Measurements from ENCODE around the gene TMC1. TPM values are rescaled to one million over a fixed set of nuclear protein-coding genes. Genes with fewer than 3 reads are reported as not detected.

Gene TMC1
- total and polyA plus RNA-seq, 2 donors from 2014 or later, result 0.25 to 1.2 TPM

DNA sequence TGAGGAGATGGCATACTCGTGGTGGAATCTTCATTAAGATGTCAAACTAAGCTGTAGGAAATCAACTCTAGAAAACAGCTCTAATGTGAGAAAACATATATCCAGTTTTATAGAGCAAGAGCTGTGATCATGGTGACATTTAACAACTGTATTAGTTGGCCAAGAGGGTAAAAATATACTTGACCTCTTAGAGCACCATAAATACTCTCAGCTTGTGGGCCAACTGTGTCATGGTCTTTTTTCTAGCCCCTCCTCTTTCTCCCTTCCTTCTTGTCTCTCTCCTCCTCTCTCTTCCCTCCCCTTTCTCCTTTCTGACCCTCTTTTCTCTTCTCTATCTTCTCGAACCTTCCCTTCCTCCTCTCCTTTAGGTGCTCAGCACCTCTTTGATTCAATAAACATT is 54.7 kb downstream of the TMC1 start:
- DNase-seq, result no peak
- no peaks in the 10 kb centered on the region for H3K27me3 ChIP-seq (ENCODE audit: control insufficient read depth, insufficient read depth, low read length)
- no peaks in the 10 kb centered on the region for H3K9me3 ChIP-seq (ENCODE audit: control insufficient read depth in 2 of 3, insufficient read depth in 1 of 3, low read length in 3 of 3)
- intact Hi-C loops (cut with DNase I), result no loop called here
- no peak for FAIRE-seq
- no peak overlapping the region for H3K9ac ChIP-seq (ENCODE audit: low read length in 3 of 3)
- no peak overlapping the region for H3K4me3 ChIP-seq (ENCODE audit: low read length in 3 of 3)
- H3K36me3 ChIP-seq (ENCODE audit: control insufficient read depth in 2 of 3, insufficient read depth in 3 of 3, low read length in 3 of 3), result no peaks in the 10 kb centered on the region
- H3K4me1 ChIP-seq (ENCODE audit: control insufficient read depth in 2 of 3, insufficient read depth in 2 of 3, low read depth in 1 of 3, low read length in 3 of 3), result peaks cover 0 to 3% (median 2%) of the 10 kb centered on the region in 3 donors
- no peak for TF ChIP-seq CTCF (IDR thresholded peaks at IDR 0.05; ENCODE audit: borderline replicate concordance, extremely low read depth, insufficient read depth)
- no peak overlapping the region for H3K27ac ChIP-seq (ENCODE audit: low read depth in 2 of 2, low read length in 2 of 2)

GRCh38 chr9:72577212-72577753 is 55.9 kb downstream of the TMC1 start:
- H3K27me3 ChIP-seq (ENCODE audit: control insufficient read depth, insufficient read depth, low read length), result no peaks in the 10 kb centered on the region
- intact Hi-C loops (cut with DNase I), result no loop called here
- FAIRE-seq (no peak), DNase-seq (no peak)
- H3K36me3 ChIP-seq (ENCODE audit: control insufficient read depth in 2 of 3, insufficient read depth in 3 of 3, low read length in 3 of 3), result no peaks in the 10 kb centered on the region
- H3K27ac ChIP-seq (ENCODE audit: low read depth in 2 of 2, low read length in 2 of 2), result peak overlapping the region; percentile 59 to 63
- H3K4me3 ChIP-seq (ENCODE audit: low read length in 3 of 3), result peak overlapping the region in 1 of 3 donors; percentile 26
- no peak for TF ChIP-seq CTCF (IDR thresholded peaks at IDR 0.05; ENCODE audit: borderline replicate concordance, extremely low read depth, insufficient read depth)
- H3K9me3 ChIP-seq (ENCODE audit: control insufficient read depth in 2 of 3, insufficient read depth in 1 of 3, low read length in 3 of 3), result no peaks in the 10 kb centered on the region
- peaks cover 0 to 3% (median 2%) of the 10 kb centered on the region in 3 donors for H3K4me1 ChIP-seq (ENCODE audit: control insufficient read depth in 2 of 3, insufficient read depth in 2 of 3, low read depth in 1 of 3, low read length in 3 of 3)
- H3K9ac ChIP-seq (ENCODE audit: low read length in 3 of 3), result no peak overlapping the region

DNA sequence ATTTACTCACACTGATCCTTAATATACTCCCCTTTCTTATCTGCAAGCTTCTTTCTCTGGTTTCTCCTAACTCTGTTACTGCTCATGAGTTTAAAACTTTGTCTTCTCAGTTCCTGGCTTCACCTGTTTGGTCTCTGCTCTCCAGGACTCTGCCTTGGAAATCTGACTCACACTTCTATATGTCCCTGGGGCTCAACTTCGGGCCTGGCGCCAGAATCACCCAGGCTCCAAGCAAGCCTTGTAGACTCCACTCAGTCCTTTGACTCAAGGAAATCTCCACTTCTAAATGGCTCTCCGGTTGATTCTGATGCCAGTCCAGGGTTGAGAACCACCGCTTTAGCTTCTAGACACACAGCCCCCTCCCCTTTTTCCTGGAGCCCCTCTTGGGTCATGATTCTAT is 57.8 kb downstream of the TMC1 start:
- H3K36me3 ChIP-seq (ENCODE audit: control insufficient read depth in 2 of 3, insufficient read depth in 3 of 3, low read length in 3 of 3), result no peaks in the 10 kb centered on the region
- FAIRE-seq (no peak), DNase-seq (no peak)
- H3K27ac ChIP-seq (ENCODE audit: low read depth in 2 of 2, low read length in 2 of 2), result peak overlapping the region in 1 of 2 donors; percentile 54
- no peaks in the 10 kb centered on the region for H3K27me3 ChIP-seq (ENCODE audit: control insufficient read depth, insufficient read depth, low read length)
- H3K4me1 ChIP-seq (ENCODE audit: control insufficient read depth in 2 of 3, insufficient read depth in 2 of 3, low read depth in 1 of 3, low read length in 3 of 3), result peaks cover 0 to 3% (median 2%) of the 10 kb centered on the region in 3 donors
- peak overlapping the region in 1 of 3 donors; percentile 38 for H3K9ac ChIP-seq (ENCODE audit: low read length in 3 of 3)
- H3K9me3 ChIP-seq (ENCODE audit: control insufficient read depth in 2 of 3, insufficient read depth in 1 of 3, low read length in 3 of 3), result no peaks in the 10 kb centered on the region
- intact Hi-C loops (cut with DNase I), result no loop called here
- TF ChIP-seq CTCF (IDR thresholded peaks at IDR 0.05; ENCODE audit: borderline replicate concordance, extremely low read depth, insufficient read depth), result no peak
- H3K4me3 ChIP-seq (ENCODE audit: low read length in 3 of 3), result no peak overlapping the region
